SHP77 treated with DMSO at 0.1 percent for 48 hours (cell line): Measurements from ENCODE around the gene TMUB1.

Experiments
- DNase-seq: peaks from one replicate; lab custom pipeline; 2025; lab: John Stamatoyannopoulos, UW

TMUB1 gene, protein sequence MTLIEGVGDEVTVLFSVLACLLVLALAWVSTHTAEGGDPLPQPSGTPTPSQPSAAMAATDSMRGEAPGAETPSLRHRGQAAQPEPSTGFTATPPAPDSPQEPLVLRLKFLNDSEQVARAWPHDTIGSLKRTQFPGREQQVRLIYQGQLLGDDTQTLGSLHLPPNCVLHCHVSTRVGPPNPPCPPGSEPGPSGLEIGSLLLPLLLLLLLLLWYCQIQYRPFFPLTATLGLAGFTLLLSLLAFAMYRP

GRCh38 chr7:151083071-151083823, at the start of gene TMUB1:
Gene TMUB1, minus strand, starts transcription at chr7:151083493. Its CDS starts 930 bp downstream, at chr7:151082563.
- DNase-seq, result peak; percentile 39

- no peak for DNase-seq
These were observed 49.3 kb upstream of the TMUB1 start for GRCh38 chr7:151132461-151133205.

- no peak for DNase-seq
These were observed 48.5 kb upstream of the TMUB1 start for GRCh38 chr7:151131592-151132293.

- no peak for DNase-seq
These were observed 47.9 kb upstream of the TMUB1 start for GRCh38 chr7:151131224-151131591.

DNA sequence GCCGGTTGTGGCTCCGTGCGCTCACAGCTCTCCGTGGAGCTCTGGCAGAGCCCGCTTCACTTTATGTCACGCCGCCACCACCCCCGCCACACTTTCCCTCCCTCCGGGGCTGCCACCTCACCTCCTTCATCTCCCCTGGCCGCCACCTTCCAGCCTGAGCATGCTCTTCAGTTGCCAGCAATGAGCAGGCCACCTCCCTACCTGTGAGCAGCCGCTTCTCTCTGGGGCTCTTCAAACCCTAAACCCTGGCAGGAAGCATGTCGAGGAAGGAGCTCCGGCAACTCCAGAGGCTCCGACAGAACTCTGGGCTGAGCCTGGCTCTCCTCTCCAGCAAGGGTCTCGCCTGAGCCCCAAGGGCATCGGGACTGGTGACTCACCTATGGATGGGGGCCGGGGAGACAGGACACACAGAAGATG, 47.5 kb upstream of the TMUB1 start:
- DNase-seq, result no peak

DNA sequence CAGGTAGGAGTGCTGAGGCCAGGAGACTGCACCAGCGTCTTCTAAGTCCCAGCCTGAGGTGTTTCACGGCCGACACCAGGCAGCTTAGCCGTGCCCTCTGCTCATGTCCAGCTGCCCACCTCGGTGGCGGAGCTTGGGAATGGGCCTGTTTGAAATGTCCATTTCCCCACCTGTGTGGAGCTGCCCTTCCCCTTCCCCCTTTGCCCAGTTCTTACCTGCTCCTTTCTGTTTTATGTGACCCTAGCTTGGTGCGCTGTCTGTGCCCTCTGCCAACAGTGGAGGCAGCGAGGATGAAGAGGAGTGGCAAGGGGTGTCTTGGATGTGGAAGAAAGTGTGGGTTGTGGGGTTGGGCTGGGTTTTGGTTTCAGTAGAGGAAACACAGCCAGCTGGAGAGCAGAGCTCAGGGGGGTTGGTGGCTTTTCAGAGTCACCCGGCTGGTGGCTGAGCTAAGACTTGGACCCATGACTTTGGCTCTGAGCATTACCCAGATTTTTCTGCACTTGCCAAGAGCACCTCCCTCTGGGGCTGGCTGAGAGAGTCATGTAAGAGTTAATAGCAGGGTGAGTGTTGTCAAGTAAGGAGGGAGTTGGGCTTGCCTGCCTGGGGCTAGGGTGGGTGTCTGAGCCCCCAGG, 46.8 kb upstream of the TMUB1 start:
- no peak for DNase-seq

GRCh38 chr7:151129117-151129959, 46.0 kb upstream of the TMUB1 start:
- no peak for DNase-seq

DNA sequence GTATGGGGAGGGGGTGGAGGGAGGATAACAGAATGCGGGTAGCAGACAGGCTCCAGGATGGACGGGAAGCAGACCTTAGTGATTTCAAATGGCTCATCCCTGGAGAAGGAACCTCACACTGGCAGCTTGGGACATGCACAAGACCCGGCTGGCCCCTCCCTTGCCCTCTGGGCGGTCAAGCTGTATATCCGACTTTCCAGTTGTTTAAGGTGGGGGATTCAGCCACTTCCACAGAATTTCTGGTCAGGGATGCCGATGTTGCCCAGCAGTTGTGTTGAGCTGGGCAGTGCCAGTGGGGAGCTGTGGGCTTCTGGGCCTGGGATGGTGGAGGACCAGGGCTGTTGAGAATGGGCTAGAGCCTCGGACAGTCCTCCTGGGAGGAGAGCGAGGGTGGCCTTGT, 45.4 kb upstream of the TMUB1 start:
- DNase-seq, result no peak

GRCh38 chr7:151128144-151128543, 44.9 kb upstream of the TMUB1 start:
- DNase-seq, result no peak

- no peak for DNase-seq
These were observed 43.3 kb upstream of the TMUB1 start for GRCh38 chr7:151126491-151127137.

DNA sequence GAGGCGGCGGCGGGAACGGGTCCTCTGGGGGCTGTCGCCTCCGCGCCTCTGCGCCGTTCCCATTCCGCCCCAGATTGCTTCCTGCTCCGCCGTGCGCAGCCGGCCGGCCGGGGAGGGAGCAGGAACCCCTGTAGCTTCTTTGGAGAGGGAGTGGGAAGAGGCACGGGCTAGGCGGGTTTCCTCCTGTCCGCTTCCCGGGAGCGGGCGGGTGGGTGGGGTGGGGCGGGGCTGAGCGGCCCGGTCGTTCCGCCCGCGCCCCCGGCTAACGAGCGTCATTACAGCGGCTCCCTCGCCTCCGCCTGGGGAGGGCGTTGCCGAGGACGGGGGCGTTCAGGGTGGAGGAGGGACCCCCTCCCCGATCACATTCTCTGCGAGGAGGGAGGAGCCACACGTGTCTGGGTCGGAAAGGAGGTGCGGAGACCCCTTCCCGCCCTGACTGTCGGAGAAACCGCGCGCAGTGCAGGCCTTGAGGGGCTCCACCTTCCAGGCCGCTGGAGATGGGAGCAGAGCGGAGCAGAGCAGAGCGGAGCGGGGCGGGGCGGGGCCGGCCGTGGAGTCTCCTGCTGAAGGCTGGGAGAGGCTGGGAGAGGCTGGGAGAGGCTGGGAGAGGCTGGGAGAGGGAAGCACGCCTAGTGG, 42.7 kb upstream of the TMUB1 start:
- no peak for DNase-seq

DNA sequence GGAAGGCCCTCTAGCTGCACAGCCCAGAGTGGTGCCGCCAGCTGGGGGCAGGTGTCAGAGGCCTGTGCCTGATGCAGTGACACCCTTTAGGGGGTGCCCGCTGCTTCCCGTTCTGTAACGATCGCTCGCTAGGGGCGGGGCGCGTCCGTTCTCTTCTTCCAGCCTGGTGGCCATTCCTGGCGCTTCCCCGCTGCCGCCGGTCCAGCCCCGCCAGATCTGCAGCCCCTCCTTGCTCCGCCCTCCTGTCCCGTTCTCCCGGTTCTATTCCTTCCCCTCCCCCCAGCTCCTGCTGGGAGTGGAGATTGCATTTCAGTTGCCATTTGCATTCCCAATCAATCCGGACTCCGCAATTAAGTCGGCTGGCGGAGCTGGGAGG, 42.2 kb upstream of the TMUB1 start:
- no peak for DNase-seq

DNA sequence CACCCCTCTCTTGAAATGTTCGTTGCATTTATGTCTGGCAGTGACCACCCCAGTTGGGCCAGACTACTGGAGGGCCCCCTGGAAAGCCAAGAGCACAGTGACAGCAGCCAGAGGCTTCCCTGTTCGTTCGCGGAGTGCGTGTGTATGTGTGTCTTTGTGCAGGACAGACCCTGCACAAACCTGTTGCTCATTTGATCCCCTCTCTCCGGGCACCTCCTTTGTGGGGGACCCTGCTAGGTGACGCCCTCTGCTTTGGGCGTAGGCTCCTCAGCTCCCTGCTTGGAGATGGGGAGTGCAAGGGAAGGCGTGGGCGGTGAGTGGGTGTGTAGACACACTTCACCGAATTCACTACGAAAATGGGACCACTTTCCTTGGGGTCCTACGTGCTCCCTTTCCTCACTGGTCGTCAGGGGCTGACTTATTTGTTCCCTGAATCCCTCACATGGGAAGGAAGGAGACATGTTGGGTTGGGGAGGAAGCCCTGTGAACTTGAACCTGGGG, 41.7 kb upstream of the TMUB1 start:
- no peak for DNase-seq

- DNase-seq, result no peak
These were observed 41.2 kb upstream of the TMUB1 start for GRCh38 chr7:151124481-151124880.

DNA sequence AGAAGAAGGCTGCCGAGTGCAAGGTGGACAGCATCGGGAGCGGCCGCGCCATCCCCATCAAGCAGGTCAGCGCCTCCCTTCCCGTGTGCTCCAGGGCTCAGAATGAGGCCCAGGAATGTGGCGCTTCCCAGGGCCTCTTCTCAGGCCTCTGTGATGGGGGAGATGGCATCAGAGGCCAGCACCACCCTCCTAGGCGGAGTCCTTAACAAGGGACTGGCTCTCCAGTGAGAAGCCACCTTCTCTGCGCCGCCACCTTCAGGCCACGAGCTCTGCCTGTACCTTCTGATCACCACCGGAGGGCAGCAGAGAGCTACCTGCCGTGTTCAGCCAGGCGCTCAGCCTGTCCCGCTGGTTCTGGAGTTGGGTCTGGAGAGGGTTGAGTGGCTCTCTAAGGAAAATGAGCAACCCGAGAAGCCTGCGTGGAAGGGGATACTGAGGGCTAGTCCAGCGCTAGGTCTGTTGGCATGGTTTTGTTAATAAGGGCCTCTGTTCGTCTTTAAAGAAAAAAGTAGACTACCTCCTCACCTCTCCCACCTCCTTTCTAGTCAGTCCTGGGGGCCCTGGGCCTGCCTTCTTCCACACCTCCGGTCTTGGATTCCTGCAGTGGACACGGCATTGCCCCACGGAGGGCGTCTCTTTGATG, 40.6 kb upstream of the TMUB1 start:
- peak; percentile 10 for DNase-seq

GRCh38 chr7:151123158-151123821, 40.0 kb upstream of the TMUB1 start:
- DNase-seq, result no peak

- DNase-seq, result no peak
These were observed 39.5 kb upstream of the TMUB1 start for GRCh38 chr7:151122796-151123157.

DNA sequence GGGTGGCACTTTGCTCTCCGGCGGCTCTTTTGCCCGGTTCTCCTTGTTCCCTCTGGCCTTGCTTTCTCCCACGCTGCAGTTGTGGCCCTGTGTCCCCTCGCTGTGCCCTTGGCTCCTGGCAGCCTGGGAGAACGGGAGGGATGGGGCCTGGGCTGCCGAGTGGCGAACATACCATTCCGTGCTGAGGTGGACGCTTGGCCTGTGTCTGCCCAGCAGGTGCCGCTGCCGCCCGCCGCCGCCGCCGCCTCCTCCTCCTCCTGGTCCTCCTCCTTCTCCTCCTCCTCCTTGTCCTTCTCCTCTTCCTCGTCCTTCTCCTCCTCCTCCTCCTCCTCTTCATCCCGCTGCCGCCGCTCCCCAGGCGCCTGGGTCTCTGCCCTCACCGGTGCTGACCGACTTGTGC, 39.0 kb upstream of the TMUB1 start:
- no peak for DNase-seq
